ENCODE results near the gene GRB2.

Gene GRB2

GRCh38 chr17:75412455-75413317, 7.2 kb upstream of the GRB2 start:
- peak; percentile 73 for DNase-seq

- no peak for DNase-seq
These were observed 6.0 kb upstream of the GRB2 start for GRCh38 chr17:75411328-75412067.

GRCh38 chr17:75410141-75410540, 4.7 kb upstream of the GRB2 start:
- no peak for DNase-seq

GRCh38 chr17:75407655-75408352, 2.3 kb upstream of the GRB2 start:
- DNase-seq, result no peak

- DNase-seq, result no peak
These were observed 741 bp upstream of the GRB2 start for GRCh38 chr17:75406222-75406615.

GRCh38 chr17:75404731-75405364, 630 bp downstream of the GRB2 start:
- DNase-seq, result peak; percentile 53

- DNase-seq, result peak; percentile 44
These were observed 1.2 kb downstream of the GRB2 start for GRCh38 chr17:75404223-75404730.

- no peak for DNase-seq
These were observed 2.3 kb downstream of the GRB2 start for GRCh38 chr17:75403131-75403530.

- DNase-seq, result no peak
These were observed 3.5 kb downstream of the GRB2 start for GRCh38 chr17:75402026-75402425.

GRCh38 chr17:75400326-75400939, 5.0 kb downstream of the GRB2 start:
- DNase-seq, result no peak

GRCh38 chr17:75398279-75398678, 7.2 kb downstream of the GRB2 start:
- no peak for DNase-seq

- DNase-seq, result no peak
These were observed 8.3 kb downstream of the GRB2 start for GRCh38 chr17:75397217-75397616.

GRCh38 chr17:75396796-75397195, 8.7 kb downstream of the GRB2 start:
- no peak for DNase-seq

GRCh38 chr17:75396025-75396424, 9.5 kb downstream of the GRB2 start:
- no peak for DNase-seq

GRCh38 chr17:75394332-75394918, 11.1 kb downstream of the GRB2 start:
- DNase-seq, result no peak

- peak; percentile 78 for DNase-seq
These were observed 11.8 kb downstream of the GRB2 start for GRCh38 chr17:75393523-75394331.

- no peak for DNase-seq
These were observed 12.9 kb downstream of the GRB2 start for GRCh38 chr17:75392559-75392958.

GRCh38 chr17:75390982-75391381, 14.5 kb downstream of the GRB2 start:
- DNase-seq, result no peak

GRCh38 chr17:75388476-75389030, 16.9 kb downstream of the GRB2 start:
- DNase-seq, result no peak

GRCh38 chr17:75387771-75388170, 17.7 kb downstream of the GRB2 start:
- no peak for DNase-seq

GRCh38 chr17:75386430-75386829, 19.0 kb downstream of the GRB2 start:
- no peak for DNase-seq
